GM18858 (cell line): ENCODE measurements around the gene SYCP3.

ENCODE experiments used
- ATAC-seq: cut with Tn5 transposase; IDR thresholded peaks from one replicate; pipeline ENCODE4 v1.9.1; 2021; ENCODE audit not compliant: unreplicated experiment

SYCP3 gene

DNA sequence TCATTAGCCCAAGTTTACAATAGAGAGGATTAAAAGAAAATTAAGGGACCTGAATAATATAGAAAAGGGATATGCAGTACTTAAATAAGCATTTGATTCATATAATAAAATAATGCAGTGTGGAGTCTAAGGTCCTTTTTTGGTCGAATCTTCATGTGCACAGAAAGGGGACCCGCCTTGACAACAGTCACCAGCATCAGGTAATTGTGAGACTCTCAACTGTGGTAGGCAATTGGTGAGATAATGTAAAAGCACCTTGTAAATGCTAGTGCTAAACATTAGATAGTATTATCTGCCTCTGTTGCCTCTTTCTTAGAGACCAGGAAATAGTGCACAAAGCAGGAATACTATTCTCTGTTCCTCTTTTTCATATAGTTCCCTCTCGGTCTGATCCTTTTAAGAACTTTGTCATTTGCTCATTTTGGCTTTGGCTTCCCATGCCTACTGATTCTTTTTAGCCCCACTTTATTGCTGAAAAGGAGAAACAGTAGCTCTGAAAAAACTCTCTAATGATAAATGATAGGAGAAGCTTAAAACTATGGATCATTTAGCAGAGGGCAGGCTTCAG, 24.3 kb downstream of the SYCP3 start:
- ATAC-seq, result no peak

DNA sequence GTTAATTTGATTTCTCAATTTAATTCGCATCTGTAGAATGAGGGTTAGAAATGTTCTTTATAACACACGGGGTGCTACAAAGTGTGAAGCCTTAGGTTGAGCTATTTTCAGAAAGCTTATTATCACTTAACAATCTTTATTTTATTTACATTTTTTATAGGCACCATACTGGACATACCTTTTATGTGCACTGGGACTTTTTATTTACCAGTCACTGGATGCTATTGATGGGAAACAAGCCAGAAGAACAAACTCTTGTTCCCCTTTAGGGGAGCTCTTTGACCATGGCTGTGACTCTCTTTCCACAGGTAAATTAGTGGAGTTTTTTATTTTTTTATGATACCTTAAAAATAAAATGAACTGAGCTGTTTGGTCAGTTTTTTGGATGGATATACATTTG, 25.3 kb downstream of the SYCP3 start:
- ATAC-seq, result no peak

DNA sequence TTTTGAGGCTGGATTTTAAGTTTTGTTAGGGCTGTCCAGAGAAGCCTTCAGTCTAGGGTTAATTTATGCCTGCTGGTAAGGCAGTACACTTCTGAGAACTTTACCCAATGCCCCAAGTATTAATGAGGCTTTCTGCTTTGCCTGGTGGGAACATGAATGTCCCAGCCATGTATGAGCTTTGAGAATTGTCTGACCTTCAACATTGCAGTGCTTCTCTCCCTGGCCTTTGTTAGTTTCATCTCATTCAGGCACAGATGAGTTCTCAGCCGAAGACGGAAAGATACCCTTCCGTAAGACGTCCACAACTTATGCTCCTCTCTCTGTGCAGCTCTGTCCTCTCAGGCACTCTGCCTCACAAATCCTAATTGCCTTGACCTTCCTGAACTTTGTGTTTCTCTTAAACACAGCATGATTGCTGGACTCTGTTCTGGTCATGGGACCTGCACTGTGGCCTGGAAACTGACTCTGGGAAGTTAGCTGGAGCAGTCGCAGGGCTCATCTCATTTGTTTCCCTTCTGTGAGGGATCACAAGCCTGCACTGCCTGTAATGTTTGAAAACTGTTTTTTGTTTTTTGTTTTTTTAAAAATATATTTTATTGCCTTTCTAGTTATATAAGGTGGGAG, 26.1 kb downstream of the SYCP3 start:
- no peak for ATAC-seq

DNA sequence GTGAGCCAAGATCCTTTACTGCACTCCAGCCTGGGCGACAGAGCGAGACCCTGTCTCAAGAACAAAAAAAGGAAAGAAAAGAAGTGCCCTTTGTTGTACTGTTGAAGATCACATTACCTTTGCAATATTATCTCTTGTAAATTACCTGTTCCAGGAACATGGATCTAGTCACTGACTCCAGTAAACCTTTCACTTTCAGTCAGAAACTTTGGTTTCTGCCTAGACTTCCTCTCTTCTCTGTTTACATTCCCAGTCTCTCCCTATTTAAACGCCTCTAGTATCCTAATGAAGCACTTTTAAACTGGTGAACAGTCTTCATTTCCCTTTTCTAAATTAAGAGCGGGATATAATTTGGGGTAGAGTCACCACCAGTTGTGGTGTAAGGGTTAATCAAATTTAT, 29.0 kb downstream of the SYCP3 start:
- no peak for ATAC-seq

DNA sequence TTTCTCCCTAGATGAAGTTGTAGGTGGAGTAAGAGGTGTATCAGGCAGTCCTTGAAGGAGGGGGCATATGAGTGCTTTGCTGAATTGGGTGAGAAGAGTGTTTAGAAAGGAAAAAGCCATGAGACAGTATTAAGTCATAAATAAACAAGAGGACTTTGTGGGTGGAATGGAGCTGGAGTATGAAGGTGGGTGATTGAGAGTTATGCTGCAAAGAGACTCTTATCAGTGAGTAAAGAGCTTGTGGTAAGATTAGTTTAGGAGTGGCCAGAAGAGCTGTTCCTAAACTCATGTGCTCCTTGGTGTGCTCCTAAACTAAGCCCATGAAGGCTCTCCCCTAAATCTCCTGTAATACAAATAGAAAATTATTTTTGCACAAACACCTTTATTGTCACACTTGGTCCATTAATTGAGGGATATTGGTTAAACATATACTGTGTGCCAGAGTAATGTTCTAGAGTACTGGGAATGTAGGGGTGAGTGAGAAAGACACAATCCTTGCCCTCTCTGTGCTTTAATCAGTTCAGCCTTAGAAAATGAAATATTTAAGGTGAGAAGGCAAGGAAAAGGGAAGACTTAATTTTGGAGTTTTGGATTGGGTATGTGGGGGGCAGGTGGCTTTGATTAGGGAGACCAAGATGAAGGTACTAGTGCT, 32.0 kb downstream of the SYCP3 start:
- no peak for ATAC-seq

DNA sequence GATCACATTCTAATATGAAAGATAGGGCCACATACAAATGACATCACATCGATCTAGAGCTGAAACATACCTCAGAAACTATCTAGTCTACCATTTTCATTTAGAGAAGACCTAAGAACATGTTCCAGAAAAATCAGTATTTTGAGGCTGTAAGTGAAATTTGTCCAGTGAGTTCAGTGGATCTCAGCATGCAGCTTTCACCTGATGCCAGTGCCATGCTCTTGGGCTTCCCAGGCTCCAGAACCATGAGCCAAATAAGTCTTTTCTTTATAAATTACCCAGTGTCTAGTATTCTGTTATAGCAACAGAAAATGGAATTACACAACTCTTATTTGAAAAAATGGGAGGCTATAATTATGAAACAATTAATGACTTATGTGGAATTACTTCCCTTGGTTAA, 32.9 kb downstream of the SYCP3 start:
- ATAC-seq, result no peak

DNA sequence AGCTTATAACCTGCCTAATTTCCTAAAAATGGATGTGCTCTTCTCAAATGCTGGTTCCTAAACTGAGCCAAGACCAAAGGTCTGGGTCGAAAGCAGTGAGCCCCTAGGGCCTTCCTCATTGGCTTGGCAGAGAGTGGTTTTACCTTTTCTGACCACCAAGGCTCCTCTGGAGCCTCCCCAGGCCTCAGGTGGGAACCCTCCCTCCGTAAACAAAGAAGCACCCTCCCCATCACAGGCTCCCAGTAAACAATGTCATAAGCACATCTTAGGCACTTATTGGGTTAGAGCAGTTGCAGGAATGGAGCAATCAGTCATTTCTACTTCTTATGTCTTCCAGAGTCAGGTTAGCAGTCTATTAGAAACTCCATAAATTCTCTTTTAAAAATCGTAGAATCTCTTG, 35.8 kb downstream of the SYCP3 start:
- no peak for ATAC-seq

DNA sequence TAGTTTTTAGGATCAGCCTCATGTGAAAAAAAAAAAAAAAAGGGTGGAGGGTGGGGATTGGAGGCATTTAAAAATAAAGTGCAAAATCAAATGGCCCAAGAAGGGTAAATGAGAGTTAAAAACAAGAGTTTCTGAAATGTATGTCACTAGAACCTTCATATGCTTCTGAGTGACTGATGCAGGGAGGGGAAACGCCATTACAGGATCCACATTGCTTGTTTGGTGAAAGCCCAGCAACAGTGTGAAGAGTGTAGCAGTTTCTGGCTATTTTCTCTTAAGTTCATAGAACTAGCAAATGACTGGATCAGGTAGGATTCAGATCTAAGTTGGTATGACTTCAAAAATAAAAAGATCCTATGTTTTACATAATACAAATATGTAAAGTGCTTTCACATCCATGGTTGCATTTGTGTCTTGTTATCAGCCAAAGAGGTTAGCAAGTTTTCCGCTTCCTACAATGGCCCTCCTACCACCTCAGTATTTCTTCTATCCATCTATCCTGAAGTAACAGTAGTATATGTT, 38.9 kb downstream of the SYCP3 start:
- no peak for ATAC-seq

DNA sequence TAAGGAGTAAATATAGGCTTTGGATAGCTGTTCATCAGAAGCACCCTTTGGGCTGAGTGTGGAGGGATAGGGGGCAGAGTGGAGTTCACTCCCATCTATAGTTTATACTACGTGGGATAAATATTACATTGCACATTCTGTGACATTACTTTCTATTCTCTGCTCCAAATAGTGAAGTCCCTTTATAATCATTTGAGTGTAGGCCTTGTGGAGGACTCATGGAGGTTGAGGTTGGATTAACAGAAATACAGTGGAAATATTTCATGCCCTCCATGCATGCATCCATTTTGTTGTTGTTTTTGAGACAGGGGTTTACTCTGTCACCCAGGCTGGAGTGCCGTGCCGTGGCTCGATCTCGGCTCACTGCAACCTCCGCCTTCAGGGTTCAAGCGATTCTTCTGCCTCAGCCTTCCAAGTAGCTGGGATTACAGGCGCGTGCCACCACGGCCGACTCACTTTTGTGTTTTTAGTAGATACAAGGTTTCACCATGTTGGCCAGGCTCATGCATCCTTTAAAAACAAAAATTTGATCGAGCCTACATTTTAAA, 40.4 kb downstream of the SYCP3 start:
- ATAC-seq, result no peak

DNA sequence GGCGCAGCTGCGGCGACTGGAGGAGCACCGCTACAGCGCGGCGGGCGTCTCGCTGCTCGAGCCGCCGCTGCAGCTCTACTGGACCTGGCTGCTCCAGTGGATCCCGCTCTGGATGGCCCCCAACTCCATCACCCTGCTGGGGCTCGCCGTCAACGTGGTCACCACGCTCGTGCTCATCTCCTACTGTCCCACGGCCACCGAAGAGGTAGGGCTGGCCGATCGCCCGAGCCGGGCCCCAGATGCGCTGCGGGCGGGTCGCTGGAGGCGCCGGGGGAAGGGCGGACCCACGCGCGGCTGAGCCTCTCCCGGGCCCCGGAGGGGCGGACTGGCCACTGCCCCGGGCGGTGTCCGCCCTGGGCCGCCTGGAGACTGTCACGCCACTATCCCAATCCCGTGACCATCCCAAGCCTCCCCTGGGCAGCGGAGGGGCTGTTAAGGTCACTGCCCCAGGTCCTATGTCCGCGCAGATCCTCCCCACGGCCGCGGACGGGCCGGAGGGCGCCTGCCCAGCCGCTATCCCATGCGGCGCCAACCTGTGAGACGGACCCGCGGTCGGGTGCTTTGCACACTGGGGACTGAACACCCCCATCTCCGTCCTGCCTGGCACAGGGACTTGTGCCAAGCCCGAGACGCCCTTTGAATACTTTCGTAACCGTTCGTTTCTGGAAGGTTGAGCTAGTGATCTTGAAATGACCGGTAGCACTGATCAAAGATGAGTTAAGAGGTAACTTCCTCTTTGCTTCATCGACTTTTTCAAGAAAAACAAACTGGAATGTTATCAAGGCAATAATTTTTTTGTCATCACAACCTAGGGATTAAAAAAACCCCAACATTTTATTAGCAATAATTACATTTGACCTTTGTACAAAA, 41.1 kb downstream of the SYCP3 start:
- ATAC-seq, result peak; percentile 22

DNA sequence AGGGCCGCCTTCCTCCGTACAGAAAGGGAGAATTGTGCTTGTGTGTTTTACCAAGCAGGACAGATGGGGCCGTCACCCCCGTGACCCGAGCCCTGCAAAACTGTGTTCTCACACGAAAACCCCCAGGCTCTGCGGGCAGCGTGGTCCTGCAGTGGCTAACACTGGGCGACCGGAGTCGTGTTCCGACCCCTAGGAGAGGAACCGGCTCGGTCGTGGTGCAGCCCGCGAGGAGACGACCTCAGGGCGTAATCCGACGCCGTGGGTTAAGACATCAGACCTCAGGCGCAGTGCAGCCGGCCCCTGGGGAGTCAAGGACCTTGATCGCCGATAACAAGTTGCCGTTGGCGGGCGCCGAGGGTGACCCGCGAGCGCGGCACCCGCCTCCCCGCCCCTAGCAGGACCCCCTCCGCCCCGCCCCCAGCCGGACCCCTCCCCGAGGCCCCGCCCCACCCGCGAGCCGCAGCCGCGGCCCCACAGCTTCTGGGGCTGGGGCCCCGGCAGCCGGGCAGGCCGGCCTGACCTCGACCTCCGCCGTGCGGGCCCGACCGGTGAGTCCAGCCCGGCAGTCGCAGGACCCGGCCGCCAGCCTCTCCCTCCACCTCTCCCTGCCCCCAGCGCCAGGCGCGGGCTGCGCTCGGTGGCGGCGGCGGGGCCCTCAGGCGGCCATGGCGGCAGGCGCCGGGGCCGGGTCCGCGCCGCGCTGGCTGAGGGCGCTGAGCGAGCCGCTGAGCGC, 41.9 kb downstream of the SYCP3 start, which contains the start of gene CHPT1:
Gene CHPT1, plus strand, starts transcription at position 444 of the 733 bp plus-strand sequence. Its CDS starts 222 bp downstream, at position 666.
- ATAC-seq, result peak; percentile 51

DNA sequence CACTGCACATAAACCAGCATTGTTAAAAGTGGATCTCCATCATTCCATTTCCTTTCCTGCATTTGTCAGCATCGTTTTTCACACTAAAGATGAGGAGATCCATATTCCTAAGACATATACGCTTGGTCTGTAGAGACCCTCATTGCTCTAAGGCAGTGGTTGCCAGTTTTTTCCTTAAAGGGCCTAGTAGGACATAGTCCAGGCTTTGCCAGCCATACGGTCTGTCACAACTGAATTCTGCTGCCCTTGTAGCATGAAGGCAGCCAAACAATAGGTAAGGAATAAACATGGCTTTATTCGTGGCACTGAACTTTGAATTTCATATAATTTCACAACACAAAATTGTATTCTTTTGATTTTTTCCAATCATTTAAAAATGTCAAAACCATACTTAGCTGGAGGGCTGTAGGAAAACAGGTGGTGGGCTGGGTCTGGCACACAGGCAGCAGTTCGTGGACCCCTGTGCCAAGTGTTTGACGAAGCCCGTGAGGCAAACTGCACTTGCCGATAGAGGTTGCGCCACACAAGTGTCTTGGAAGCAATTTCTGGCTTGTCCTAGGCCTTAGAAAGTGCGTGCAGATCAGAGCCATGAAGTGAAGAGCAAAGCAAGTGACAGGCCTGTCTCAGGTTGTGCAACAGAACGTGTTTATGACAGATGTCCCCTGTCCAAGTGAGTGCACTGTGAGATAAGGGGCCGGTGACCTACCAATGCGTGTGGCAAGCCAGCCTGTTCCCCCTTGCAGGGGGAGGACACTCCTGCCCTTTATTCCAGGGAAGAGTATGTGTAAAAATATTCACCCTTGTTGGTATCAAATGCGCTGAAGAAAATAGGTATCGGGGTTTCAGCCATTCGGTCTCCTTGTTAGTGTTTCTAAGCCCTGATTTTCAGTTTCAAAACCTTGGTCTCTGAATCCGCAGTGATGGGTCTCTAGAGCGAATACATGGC, 42.7 kb downstream of the SYCP3 start:
- ATAC-seq, result peak; percentile 21

DNA sequence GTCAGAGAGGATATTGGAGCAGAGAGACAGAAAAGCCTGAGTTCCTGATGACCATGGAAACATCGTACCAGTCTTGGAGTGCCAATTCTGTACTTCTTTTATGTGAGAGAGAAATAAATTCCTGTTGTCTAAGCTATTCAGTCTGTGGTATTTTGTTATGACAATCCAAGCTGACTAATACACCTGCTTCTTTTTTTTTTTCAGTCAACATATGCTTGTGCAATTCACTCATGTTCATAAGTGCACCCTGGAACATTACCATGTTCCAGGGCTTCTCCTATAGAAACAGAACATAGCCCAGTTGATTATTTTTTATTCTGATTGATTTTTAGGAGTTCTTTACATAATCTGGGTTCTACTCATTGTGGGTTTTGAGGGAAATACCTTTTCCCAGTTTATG, 43.6 kb downstream of the SYCP3 start:
- no peak for ATAC-seq

DNA sequence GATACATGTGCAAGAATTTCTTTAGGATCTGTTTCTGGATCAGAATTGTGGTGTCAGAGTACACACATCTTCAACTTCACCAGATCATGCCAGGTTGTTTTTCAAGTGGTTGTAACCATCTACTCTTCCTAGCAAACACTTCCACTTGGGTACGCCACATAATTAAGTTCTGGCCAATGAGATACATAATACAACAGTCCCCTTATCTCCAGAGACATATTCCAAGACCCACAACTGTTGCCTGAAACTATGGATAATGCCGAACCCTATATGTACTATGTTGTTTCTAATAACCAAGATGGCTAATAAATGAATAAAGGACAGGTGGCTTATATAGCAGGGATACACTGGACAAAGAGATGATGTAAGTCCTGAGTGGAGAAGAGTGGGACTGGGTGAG, 44.3 kb downstream of the SYCP3 start:
- ATAC-seq, result no peak

DNA sequence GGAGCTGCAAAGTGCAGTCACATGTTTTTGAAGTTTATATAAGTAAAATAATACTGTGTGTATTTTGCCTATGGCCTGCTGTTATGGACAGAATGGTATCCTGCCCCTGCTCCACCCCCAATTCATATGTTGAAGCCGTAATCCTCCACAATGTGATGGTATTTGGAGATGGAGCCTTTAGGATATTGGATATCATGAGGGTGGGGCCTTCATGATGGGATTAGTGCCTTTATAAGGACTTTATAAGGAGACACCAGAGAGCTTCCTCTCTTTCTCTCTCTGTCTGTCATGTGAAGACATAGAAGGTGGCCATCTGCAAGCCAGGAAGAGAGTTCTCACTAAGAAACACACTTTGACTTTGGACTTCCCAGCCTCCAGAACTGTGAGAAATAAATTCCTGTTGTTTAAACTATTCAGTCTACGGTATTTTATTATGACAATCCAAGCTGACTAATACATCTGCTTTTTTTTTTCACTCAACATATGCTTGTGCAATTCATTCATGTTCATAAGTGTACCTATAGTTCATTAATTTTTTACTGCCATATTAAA, 44.9 kb downstream of the SYCP3 start:
- ATAC-seq, result no peak

DNA sequence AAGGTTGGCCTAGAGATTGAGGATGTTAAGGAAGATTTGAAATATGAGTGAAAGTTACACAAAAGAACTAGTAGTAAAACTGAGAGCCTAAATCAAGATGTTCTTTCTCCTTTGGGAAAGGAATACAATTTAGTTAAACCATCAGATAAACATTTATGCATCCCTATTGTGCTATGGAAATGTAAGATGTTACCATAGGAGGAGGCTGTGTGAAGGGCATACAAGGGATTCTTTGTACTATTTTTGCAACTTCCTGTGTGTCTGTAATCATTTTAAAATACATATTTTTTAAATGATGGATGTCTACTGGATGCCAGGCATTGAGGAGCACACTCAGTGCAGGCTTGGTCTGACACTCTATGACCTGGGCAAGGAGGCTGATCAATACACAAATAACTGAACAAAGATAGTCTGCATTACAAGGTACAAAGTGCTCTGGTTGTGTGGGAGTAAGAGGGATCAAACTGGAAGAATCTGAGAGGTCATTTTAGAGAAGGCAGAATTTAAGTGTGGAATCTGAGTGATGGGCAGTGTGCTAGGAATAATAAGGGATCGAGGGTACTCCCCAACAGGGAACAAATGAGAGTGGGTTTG, 47.7 kb downstream of the SYCP3 start:
- ATAC-seq, result no peak

DNA sequence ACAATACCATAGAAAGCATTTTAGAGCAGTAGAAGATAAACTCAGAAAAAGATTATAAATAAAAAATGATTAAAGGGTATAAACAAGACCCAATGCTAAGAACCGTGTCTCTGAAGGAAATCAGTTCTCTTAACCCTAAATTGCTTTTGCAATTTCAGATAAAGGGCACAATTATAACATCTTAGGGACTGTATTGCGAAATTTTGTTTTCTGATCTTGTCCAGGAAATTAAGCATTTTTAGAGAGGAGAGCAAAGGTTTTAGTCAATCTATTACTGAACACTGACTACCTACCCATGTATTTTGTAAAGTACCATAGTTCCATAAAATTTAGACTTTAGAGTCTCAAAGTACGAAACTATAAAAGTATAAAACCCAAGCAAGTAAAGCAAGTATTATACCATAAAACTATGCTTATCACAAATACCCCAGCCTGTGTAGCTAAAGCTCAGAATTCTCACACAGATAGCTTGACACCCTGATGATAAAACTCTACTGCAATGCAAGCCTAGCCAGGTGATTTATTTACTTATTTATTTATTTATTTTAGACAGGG, 48.6 kb downstream of the SYCP3 start:
- no peak for ATAC-seq

DNA sequence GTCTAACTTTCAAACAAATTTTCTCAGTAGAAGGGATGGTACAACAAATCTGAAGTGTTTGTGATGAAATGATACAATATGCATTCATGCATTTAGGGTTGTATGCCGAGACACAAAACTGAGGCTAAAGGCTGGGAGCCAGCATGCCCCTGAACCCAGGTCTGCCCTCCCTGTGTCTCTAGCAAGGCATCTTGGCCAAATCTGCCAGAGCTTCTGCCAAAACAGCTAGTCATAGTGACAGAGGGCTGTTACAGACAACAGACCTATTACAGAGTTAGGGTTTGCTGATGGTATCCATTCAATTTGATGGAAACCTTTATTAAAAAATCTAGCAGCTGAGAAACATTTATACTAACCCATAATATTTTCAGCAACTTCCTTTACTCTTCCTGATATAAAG, 53.1 kb downstream of the SYCP3 start:
- ATAC-seq, result no peak
